PC-9 (cell line): ENCODE data around the gene ZFYVE27. TPM values are rescaled to one million over a fixed set of nuclear protein-coding genes. Genes with fewer than 3 reads are reported as not detected.

Source experiments
- BruUV-seq: library from RNA; stranded (reverse); fragments of 400-500 nt; replicated peaks from 2 replicates; lab custom pipeline; 2021; lab: Mats Ljungman, UMichigan
- CTCF ChIA-PET: fragments of 300-600 bp; sonication (Branson Sonifier 250); formaldehyde crosslinking; loops from one replicate; lab custom pipeline; 2022; ENCODE audit warnings: antibody characterized with exemption; lab: Charles Lee
- POLR2A ChIA-PET: fragments of 300-600 bp; sonication (Branson Sonifier 250); formaldehyde crosslinking; loops from one replicate; lab custom pipeline; 2022; ENCODE audit warnings: antibody characterized with exemption; ENCODE audit not compliant: unreplicated experiment; lab: Charles Lee
- DNase-seq, 2 experiments: peaks; one replicate each; pipeline versions ENCODE4 v3.0.0 to v3.0.0-alpha.2; 2015 to 2022; ENCODE audit warnings: mixed read lengths in 1 of 2
- H2AFZ ChIP-seq: fragments of 200-600 bp; sonication (generic); 2 replicates; pipeline ENCODE4 v1.8.1; 2017; ENCODE audit warnings: antibody characterized with exemption
- H3F3A ChIP-seq: fragments of 200-600 bp; sonication (generic); 2 replicates; pipeline ENCODE4 v1.8.1; 2017; ENCODE audit warnings: antibody characterized with exemption, mild to moderate bottlenecking, low read depth; ENCODE audit not compliant: insufficient read depth
- H3K27ac ChIP-seq: fragments of 200-600 bp; sonication (generic); 2 replicates; pipeline ENCODE4 v1.6.1; 2016; ENCODE audit warnings: mixed run types
- H3K27me3 ChIP-seq: fragments of 200-600 bp; sonication (generic); 2 replicates; pipeline ENCODE4 v1.6.1; 2016; ENCODE audit warnings: low read depth, mixed run types; ENCODE audit not compliant: insufficient read depth
- H3K36me3 ChIP-seq: fragments of 200-600 bp; sonication (generic); 2 replicates; pipeline ENCODE4 v1.6.1; 2016; ENCODE audit warnings: low read depth, mixed run types
- H3K4me1 ChIP-seq: fragments of 200-600 bp; sonication (generic); replicated peaks from 2 replicates; pipeline ENCODE4 v1.6.1; 2016; ENCODE audit warnings: mixed run types; ENCODE audit not compliant: insufficient read depth
- H3K4me2 ChIP-seq: fragments of 200-600 bp; sonication (generic); 2 replicates; pipeline ENCODE4 v1.6.1; 2017; ENCODE audit warnings: mixed run types
- H3K4me3 ChIP-seq: fragments of 200-600 bp; sonication (generic); 2 replicates; pipeline ENCODE4 v1.6.1; 2016; ENCODE audit warnings: mixed run types
- H3K79me2 ChIP-seq: fragments of 200-600 bp; sonication (generic); 2 replicates; pipeline ENCODE4 v1.6.1; 2017; ENCODE audit warnings: low read depth, mixed run types
- H3K9me2 ChIP-seq: fragments of 200-600 bp; sonication (generic); 2 replicates; pipeline ENCODE4 v1.8.1; 2017; ENCODE audit warnings: mild to moderate bottlenecking; ENCODE audit not compliant: insufficient read depth
- H3K9me3 ChIP-seq: fragments of 200-600 bp; sonication (generic); 2 replicates; pipeline ENCODE4 v1.8.1; 2016; ENCODE audit warnings: low read depth; ENCODE audit not compliant: insufficient read depth
- H4K20me1 ChIP-seq: fragments of 200-600 bp; sonication (generic); 2 replicates; pipeline ENCODE4 v1.8.1; 2017; ENCODE audit not compliant: insufficient read depth
- EZH2 ChIP-seq: fragments of 200-600 bp; sonication (generic); IDR thresholded peaks from 2 replicates; pipeline ENCODE4 v1.8.0; 2017; ENCODE audit warnings: antibody characterized with exemption, low read depth
- intact Hi-C: fragments of 100-400 bp; cut with micrococcal nuclease; formaldehyde crosslinking; loops from one replicate; pipeline ENCODE4 v1.10.0; 2022; ENCODE audit not compliant: unreplicated experiment
- total RNA-seq: library from RNA; stranded (reverse); gene quantifications from 2 replicates; pipeline ENCODE4 v1.2.3, GENCODE V29; 2021
- TF ChIP-seq, protein P1 (sequence below): fragments of 200-600 bp; sonication (generic); conservative IDR thresholded peaks from 2 replicates; pipeline ENCODE4 v1.6.1; 2017; ENCODE audit warnings: mixed run types, antibody characterized with exemption, mild to moderate bottlenecking, moderate library complexity

Gene ZFYVE27
- total RNA-seq, 1 experiment from 2014 or later: 21.6 TPM

DNA sequence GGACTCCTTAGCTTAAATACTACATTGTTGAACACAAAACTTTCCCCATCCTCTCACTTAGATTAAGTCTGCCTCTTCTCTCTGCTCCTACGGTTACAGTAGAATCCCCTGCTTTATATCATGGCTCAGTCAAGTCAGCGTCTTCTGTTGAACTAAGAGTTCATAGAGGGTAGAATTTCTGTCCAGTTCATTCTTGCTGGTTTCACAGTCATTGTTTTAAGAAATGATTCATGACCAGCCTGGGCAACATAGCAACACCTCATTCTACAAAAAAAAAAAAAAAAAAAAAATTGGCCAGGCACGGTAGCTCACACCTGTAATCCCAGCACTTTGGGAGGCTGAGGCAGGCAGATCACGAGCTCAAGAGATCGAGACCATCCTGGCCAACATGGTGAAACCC lies 3.7 kb upstream of the ZFYVE27 start:
- Histone ChIP-seq H3K9me3 (no peaks in the 10 kb centered on the region), H3K36me3 (no peaks in the 10 kb centered on the region), H2AFZ (no peak overlapping the region), H3K4me3 (no peak overlapping the region), H3K9me2 (no peaks in the 10 kb centered on the region), H3K4me2 (no peak overlapping the region), H3K27ac (no peak overlapping the region), H3K27me3 (no peaks in the 10 kb centered on the region), H3K79me2 (peaks cover 12% of the 10 kb centered on the region), H3K4me1 (peaks cover 9% of the 10 kb centered on the region), H3F3A (no peaks in the 10 kb centered on the region), H4K20me1 (no peaks in the 10 kb centered on the region)
- intact Hi-C loops: no loop called here
- no peak for TF ChIP-seq EZH2
- TF ChIP-seq, protein P1, sequence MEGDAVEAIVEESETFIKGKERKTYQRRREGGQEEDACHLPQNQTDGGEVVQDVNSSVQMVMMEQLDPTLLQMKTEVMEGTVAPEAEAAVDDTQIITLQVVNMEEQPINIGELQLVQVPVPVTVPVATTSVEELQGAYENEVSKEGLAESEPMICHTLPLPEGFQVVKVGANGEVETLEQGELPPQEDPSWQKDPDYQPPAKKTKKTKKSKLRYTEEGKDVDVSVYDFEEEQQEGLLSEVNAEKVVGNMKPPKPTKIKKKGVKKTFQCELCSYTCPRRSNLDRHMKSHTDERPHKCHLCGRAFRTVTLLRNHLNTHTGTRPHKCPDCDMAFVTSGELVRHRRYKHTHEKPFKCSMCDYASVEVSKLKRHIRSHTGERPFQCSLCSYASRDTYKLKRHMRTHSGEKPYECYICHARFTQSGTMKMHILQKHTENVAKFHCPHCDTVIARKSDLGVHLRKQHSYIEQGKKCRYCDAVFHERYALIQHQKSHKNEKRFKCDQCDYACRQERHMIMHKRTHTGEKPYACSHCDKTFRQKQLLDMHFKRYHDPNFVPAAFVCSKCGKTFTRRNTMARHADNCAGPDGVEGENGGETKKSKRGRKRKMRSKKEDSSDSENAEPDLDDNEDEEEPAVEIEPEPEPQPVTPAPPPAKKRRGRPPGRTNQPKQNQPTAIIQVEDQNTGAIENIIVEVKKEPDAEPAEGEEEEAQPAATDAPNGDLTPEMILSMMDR: no peak
- no peak for DNase-seq
- ChIA-PET CTCF (interaction anchor here (0.7 kb wide), 4 partner anchors 10 to 642 kb away, joined by 4 to 11 read pairs (median 6); no protein-coding TSS in a partner anchor), POLR2A (no interaction called here)
- BruUV-seq: no TSS peak

DNA sequence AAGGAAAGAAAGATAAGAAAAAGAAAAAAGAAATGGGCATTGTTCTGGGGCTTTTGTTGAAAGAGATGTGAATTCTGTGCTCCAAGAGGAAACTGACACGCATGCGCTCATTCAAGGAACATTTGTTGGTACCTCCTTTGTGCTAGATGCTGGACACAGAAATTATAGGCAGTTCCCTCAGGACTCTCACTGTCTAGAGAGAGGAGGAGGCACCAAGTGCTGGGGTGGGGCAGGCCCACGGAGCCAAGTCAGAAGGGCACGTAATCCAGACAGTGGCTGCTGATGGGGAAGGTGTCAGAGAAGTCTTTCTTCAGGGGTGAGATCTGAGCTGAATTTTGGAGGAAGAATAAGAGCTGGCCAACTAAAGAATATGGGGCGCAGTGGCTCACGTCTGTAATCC lies 2.9 kb upstream of the ZFYVE27 start:
- intact Hi-C loops: no loop called here
- ChIA-PET CTCF (interaction anchor here (0.7 to 1.0 kb wide), 4 partner anchors 24 to 642 kb away, joined by 3 to 11 read pairs (median 6); no protein-coding TSS in a partner anchor), POLR2A (no interaction called here)
- H3K4me2 ChIP-seq: no peak overlapping the region
- no peak overlapping the region for H2AFZ ChIP-seq
- H3K27me3 ChIP-seq: no peaks in the 10 kb centered on the region
- no peak for DNase-seq
- BruUV-seq: no TSS peak
- H3K27ac ChIP-seq: no peak overlapping the region
- peaks cover 19% of the 10 kb centered on the region for H3K79me2 ChIP-seq
- no peaks in the 10 kb centered on the region for H3K9me2 ChIP-seq
- no peaks in the 10 kb centered on the region for H3K9me3 ChIP-seq
- H3F3A ChIP-seq: no peaks in the 10 kb centered on the region
- no peak for TF ChIP-seq EZH2
- TF ChIP-seq, protein P1: no peak
- H3K36me3 ChIP-seq: no peaks in the 10 kb centered on the region
- peaks cover 13% of the 10 kb centered on the region for H3K4me1 ChIP-seq
- H3K4me3 ChIP-seq: no peak overlapping the region
- no peaks in the 10 kb centered on the region for H4K20me1 ChIP-seq

DNA sequence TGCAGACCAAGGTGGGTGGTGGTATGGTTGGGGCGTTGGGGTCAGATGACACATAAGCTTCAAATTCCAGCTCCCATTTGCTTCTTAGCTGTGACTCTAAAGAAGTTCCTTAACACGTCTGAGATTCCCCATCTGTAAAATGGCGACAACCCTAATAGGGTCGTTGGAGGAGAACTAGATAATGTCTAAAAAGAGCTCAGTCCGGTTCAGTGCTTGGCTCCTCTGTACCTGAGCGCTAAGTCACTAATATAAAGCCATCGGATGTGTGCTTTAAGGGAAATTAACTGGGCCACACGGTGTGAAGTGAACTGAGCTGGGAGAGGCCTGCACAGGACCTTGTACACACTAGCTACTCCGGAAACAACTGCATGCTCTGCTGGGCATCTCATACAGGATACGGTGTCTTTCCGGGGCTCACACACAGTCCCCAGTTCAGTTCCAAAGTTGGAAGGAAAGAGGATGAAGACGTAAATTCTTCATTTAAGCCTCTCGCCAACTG lies 476 bp upstream of the ZFYVE27 start:
- Histone ChIP-seq H2AFZ (peak overlapping the region; percentile 88), H3K27me3 (no peaks in the 10 kb centered on the region), H4K20me1 (no peaks in the 10 kb centered on the region; the same call in 1 of the 2 replicates), H3K79me2 (peaks cover 36% of the 10 kb centered on the region), H3K4me3 (peak overlapping the region; percentile 94; the same call in 1 of the 2 replicates), H3F3A (no peaks in the 10 kb centered on the region), H3K4me2 (peak overlapping the region; percentile 92), H3K36me3 (0 out of 2 replicates have a peak, but pooled peaks cover 5% of the 10 kb centered on the region), H3K9me2 (no peaks in the 10 kb centered on the region), H3K9me3 (no peaks in the 10 kb centered on the region), H3K27ac (no peak overlapping the region), H3K4me1 (peaks cover 13% of the 10 kb centered on the region)
- POLR2A ChIA-PET: interaction anchor here (0.7 kb wide), 2 partner anchors 22 to 76 kb away, joined by 3 to 5 read pairs; no protein-coding TSS in a partner anchor
- intact Hi-C loops: no loop called here
- DNase-seq: no peak
- TSS peak; percentile 76 for BruUV-seq
- TF ChIP-seq, protein P1: no peak
- TF ChIP-seq EZH2: no peak
- CTCF ChIA-PET: no interaction called here
